ENCODE results near the gene ZDHHC14.
A peak's percentile ranks its signal among the peaks of the same experiment; 100 is the strongest.
"Not testable (repeated sequence)": the region's sequence is repeated elsewhere in the genome, so short reads cannot be mapped to it uniquely, and the experiment has no call there.

The ZDHHC14 gene

GRCh38 chr6:157447735-157448134, 66.7 kb downstream of the ZDHHC14 start:
- no peak for DNase-seq

GRCh38 chr6:157449610-157450009, 68.6 kb downstream of the ZDHHC14 start:
- DNase-seq, result no peak

- DNase-seq, result no peak
These were observed 70.1 kb downstream of the ZDHHC14 start for GRCh38 chr6:157450931-157451742.

- no peak for DNase-seq
These were observed 71.1 kb downstream of the ZDHHC14 start for GRCh38 chr6:157452096-157452495.

- DNase-seq, result no peak
These were observed 72.1 kb downstream of the ZDHHC14 start for GRCh38 chr6:157453131-157453530.

- no peak for DNase-seq
These were observed 73.0 kb downstream of the ZDHHC14 start for GRCh38 chr6:157453978-157454377.

- no peak for DNase-seq
These were observed 74.0 kb downstream of the ZDHHC14 start for GRCh38 chr6:157454762-157455714.

- DNase-seq, result no peak
These were observed 74.9 kb downstream of the ZDHHC14 start for GRCh38 chr6:157455731-157456523.

- no peak for DNase-seq
These were observed 75.5 kb downstream of the ZDHHC14 start for GRCh38 chr6:157456524-157456829.

GRCh38 chr6:157457787-157458186, 76.8 kb downstream of the ZDHHC14 start:
- DNase-seq, result no peak

GRCh38 chr6:157459327-157459726, 78.3 kb downstream of the ZDHHC14 start:
- no peak for DNase-seq

- no peak for DNase-seq
These were observed 79.4 kb downstream of the ZDHHC14 start for GRCh38 chr6:157460182-157460999.

GRCh38 chr6:157461000-157461915, 80.3 kb downstream of the ZDHHC14 start:
- DNase-seq, result peak; percentile 46

GRCh38 chr6:157462956-157463742, 82.2 kb downstream of the ZDHHC14 start:
- no peak for DNase-seq

GRCh38 chr6:157463743-157464135, 82.7 kb downstream of the ZDHHC14 start:
- not testable (repeated sequence) for DNase-seq

- DNase-seq, result no peak
These were observed 83.9 kb downstream of the ZDHHC14 start for GRCh38 chr6:157464653-157465535.

GRCh38 chr6:157466342-157466648, 85.3 kb downstream of the ZDHHC14 start:
- no peak for DNase-seq

GRCh38 chr6:157467339-157467738, 86.3 kb downstream of the ZDHHC14 start:
- DNase-seq, result not testable (repeated sequence)

- DNase-seq, result no peak
These were observed 87.1 kb downstream of the ZDHHC14 start for GRCh38 chr6:157468054-157468453.

All from SHP77 (cell line).